Transverse colon (tissue), 4 donors: Measurements from ENCODE around the gene ATP10D. TPM values are rescaled to one million over a fixed set of nuclear protein-coding genes. Genes with fewer than 3 reads are reported as not detected.
A peak's percentile ranks its signal among the peaks of the same experiment; 100 is the strongest.

Experiments
- DNase-seq: peaks from one replicate; pipeline ENCODE4 v3.0.0-alpha.2; 2019
- H3K27ac ChIP-seq, 4 donors: fragments of 200-600 bp; sonication (generic); 2 replicates each; pipeline ENCODE4 v1.5.1; 2016 to 2018; ENCODE audit warnings: inconsistent platforms in 4 of 4
- H3K27me3 ChIP-seq: fragments of 200-600 bp; sonication (generic); 2 replicates; pipeline ENCODE4 v1.5.1; 2017; ENCODE audit warnings: inconsistent platforms
- H3K36me3 ChIP-seq, 4 donors: fragments of 200-600 bp; sonication (generic); 2 replicates each; pipeline ENCODE4 v1.5.1; 2017 to 2019; ENCODE audit warnings: inconsistent platforms in 4 of 4
- H3K4me1 ChIP-seq, 4 donors: fragments of 200-600 bp; sonication (generic); 2 replicates each; pipeline ENCODE4 v1.5.1; 2017 to 2020; ENCODE audit warnings: inconsistent platforms in 4 of 4
- H3K4me3 ChIP-seq, 4 donors: fragments of 200-600 bp; sonication (generic); 1 replicate in 1 of 4; 2 replicates in 3 of 4; pipeline versions ENCODE4 v1.5.1 to v1.6.1; 2017 to 2019; ENCODE audit warnings: inconsistent platforms in 4 of 4
- H3K9me3 ChIP-seq, 2 donors: fragments of 200-600 bp; sonication (generic); 2 replicates each; pipeline ENCODE4 v1.5.1; 2017 to 2019; ENCODE audit warnings: inconsistent platforms in 2 of 2
- CTCF ChIP-seq, 5 experiments: fragments of 200-600 bp in 3 of 5; fragments of 450-650 bp in 2 of 5; sonication (generic) in 3 of 5; IDR thresholded peaks; 1 replicate in 2 of 5; 2 replicates in 3 of 5; pipeline ENCODE4 v1.5.1; 2016 to 2017; ENCODE audit warnings: antibody characterized with exemption in 5 of 5, inconsistent platforms in 3 of 5, mild to moderate bottlenecking in 2 of 5, moderate library complexity in 1 of 5
- EP300 ChIP-seq: sonication (generic); formaldehyde crosslinking; IDR thresholded peaks from one replicate; pipeline ENCODE4 v1.6.1; 2017; ENCODE audit warnings: antibody characterized with exemption, low read depth
- POLR2A ChIP-seq: fragments of 450-650 bp; IDR thresholded peaks from one replicate; pipeline ENCODE4 v1.6.1; 2016; ENCODE audit warnings: antibody characterized with exemption, mild to moderate bottlenecking, moderate library complexity
- POLR2AphosphoS5 ChIP-seq, 3 donors: sonication (generic); formaldehyde crosslinking; IDR thresholded peaks; one replicate each; pipeline ENCODE4 v1.6.1; 2016; ENCODE audit warnings: antibody characterized with exemption in 3 of 3
- WGBS, 2 donors: methylation state at CpG; one replicate each; pipeline ENCODE4 v1.1.5; 2018; ENCODE audit warnings: low coverage in 1 of 2; 5-methylcytosine and 5-hydroxymethylcytosine counted together
- in situ Hi-C, 4 donors: fragments of 200-750 bp; cut with MboI; loops; one replicate each; pipeline versions ENCODE4 v1.15.0 to v1.15.1; 2017; ENCODE audit warnings: low sequenced_read_pairs in 3 of 4, low pct_ligation_motif_present in 1 of 4, low pct_unique_long_range_greater_than_20kb in 1 of 4
- intact Hi-C: fragments of 100-400 bp; cut with DNase I; formaldehyde crosslinking; loops from one replicate; pipeline ENCODE4 v1.15.1; 2023; ENCODE audit warnings: low total_unique reads
- total RNA-seq, 4 donors: library from RNA; depleted of rRNA; stranded (reverse); fragments of >200 nt; gene quantifications; one replicate each; pipeline ENCODE4 v1.1.0, GENCODE V29; 2016

The ATP10D gene
- total RNA-seq, 4 donors from 2014 or later: 3.8 to 14.1 (median 7.7) TPM

DNA sequence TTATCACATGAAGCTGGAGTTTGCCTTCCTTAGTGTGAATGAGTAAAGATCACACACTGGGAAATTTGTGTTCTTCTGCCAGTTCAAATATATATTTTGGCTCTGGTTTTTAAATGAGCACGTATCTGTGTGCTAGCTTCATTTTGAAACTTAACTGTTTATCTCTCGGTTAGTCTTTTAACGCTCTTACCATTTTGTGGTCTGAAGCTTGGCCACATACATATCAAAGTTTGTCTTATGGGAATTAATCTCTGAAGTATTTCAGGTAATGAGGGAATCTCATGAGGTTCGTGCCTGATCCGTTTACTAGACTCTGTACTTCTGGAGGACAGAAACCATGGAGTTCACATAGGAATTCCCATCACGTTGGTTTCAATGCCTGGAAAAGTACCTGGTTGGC is 13.8 kb downstream of the ATP10D start:
- Histone ChIP-seq H3K27me3 (no peaks in the 10 kb centered on the region), H3K4me1 (peaks cover 0 to 11% (median 1%) of the 10 kb centered on the region in 4 donors), H3K36me3 (no peaks in the 10 kb centered on the region), H3K4me3 (no peak overlapping the region), H3K9me3 (no peaks in the 10 kb centered on the region), H3K27ac (peak overlapping the region in 2 of 4 donors; percentile 16 to 33)
- no peak for TF ChIP-seq CTCF (IDR thresholded peaks at IDR 0.05)
- TF ChIP-seq EP300: no peak
- TF ChIP-seq POLR2A: no peak
- TF ChIP-seq POLR2AphosphoS5 (IDR thresholded peaks at IDR 0.05): no peak
- WGBS, 2 donors: 59 to 74% methylated on average over 6 of the region's 6 CpGs
- intact Hi-C loops: no loop called here
- DNase-seq: no peak
- in situ Hi-C loops: loop anchor here in 1 of 4 donors (25.0 kb wide), 1 partner anchor 413 kb away; the partner anchor contains the start of gene NFXL1

- intact Hi-C loops: no loop called here
- TF ChIP-seq POLR2A (no peak), CTCF (IDR thresholded peaks at IDR 0.05) (no peak), EP300 (no peak), POLR2AphosphoS5 (IDR thresholded peaks at IDR 0.05) (no peak)
- Histone ChIP-seq H3K4me3 (no peak overlapping the region), H3K36me3 (no peaks in the 10 kb centered on the region), H3K4me1 (peaks cover 0 to 11% (median 1%) of the 10 kb centered on the region in 4 donors), H3K27me3 (no peaks in the 10 kb centered on the region), H3K27ac (peak overlapping the region in 3 of 4 donors; percentile 16 to 33 (median 33)), H3K9me3 (no peaks in the 10 kb centered on the region)
- in situ Hi-C loops: loop anchor here in 1 of 4 donors (25.0 kb wide), 1 partner anchor 413 kb away; the partner anchor contains the start of gene NFXL1
- WGBS, 2 donors: 30 to 39% methylated on average over 2 of the region's 2 CpGs
- DNase-seq: no peak
Observed at GRCh38 chr4:47499700-47500099, 14.6 kb downstream of the ATP10D start.

DNA sequence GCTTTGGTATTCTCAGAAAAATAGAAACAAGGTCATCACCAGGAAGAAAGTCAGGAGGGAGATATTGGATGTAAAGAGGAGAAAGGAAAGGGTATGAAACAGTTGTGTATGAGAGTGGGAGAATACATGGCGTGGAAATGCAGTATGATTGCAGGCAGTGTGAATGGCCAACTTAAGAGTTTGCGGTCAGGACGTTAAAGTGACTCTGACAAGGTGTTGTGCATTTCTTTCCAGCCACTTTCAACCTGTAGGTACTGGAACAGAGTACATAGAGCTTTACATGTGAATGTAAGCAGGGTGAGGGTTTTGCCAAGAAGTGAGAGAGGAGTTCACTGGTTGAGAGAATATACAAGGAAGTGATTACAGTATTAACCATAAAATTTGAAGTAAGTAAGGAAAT is 15.7 kb downstream of the ATP10D start:
- TF ChIP-seq POLR2A: no peak
- no peak for TF ChIP-seq CTCF (IDR thresholded peaks at IDR 0.05)
- TF ChIP-seq EP300: no peak
- TF ChIP-seq POLR2AphosphoS5 (IDR thresholded peaks at IDR 0.05): no peak
- in situ Hi-C loops (no loop called here), intact Hi-C loops (no loop called here)
- WGBS, 2 donors: 60 to 65% methylated on average over 3 of the region's 3 CpGs
- H3K9me3 ChIP-seq: no peaks in the 10 kb centered on the region
- no peak overlapping the region for H3K4me3 ChIP-seq
- H3K4me1 ChIP-seq: peaks cover 0 to 11% (median 1%) of the 10 kb centered on the region in 4 donors
- no peak for DNase-seq
- H3K36me3 ChIP-seq: no peaks in the 10 kb centered on the region
- H3K27me3 ChIP-seq: no peaks in the 10 kb centered on the region
- H3K27ac ChIP-seq: no peak overlapping the region

DNA sequence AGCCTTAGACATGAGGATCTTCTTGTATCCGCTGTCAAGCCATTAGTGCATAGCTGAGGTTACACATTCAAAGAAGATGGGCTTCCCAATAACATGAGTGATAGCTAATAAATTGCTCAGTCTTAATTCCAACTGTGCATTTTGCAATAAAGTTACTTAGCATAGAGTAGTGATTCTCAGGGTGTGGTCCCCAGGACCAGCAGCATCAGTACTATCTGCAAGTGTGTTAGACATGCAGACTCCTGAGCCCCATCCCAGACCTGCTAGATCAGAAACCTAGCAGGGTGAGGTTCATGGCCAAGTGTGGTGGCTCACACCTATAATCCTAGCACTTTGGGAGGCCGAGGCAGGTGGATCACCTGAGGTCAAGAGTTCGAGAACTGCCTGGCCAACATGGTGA is 20.1 kb downstream of the ATP10D start:
- Histone ChIP-seq H3K27ac (no peak overlapping the region), H3K27me3 (no peaks in the 10 kb centered on the region), H3K4me3 (no peak overlapping the region), H3K36me3 (no peaks in the 10 kb centered on the region), H3K4me1 (peaks cover 0 to 1% (median 0%) of the 10 kb centered on the region in 4 donors), H3K9me3 (no peaks in the 10 kb centered on the region)
- intact Hi-C loops (no loop called here), in situ Hi-C loops (no loop called here)
- WGBS, 2 donors: 97 to 100% methylated on average over 1 to 3 of the region's 3 CpGs
- DNase-seq: no peak
- TF ChIP-seq POLR2AphosphoS5 (IDR thresholded peaks at IDR 0.05) (no peak), EP300 (no peak), POLR2A (no peak), CTCF (IDR thresholded peaks at IDR 0.05) (no peak)
